MG63 (cell line): Measurements from ENCODE around the gene RGS7. TPM values are rescaled to one million over a fixed set of nuclear protein-coding genes. Genes with fewer than 3 reads are reported as not detected.
A peak's percentile ranks its signal among the peaks of the same experiment; 100 is the strongest.

Experiments
- DNase-seq: peaks from one replicate; pipeline ENCODE4 v3.0.0-alpha.2; 2020
- H3K27me3 ChIP-seq: fragments of 250-450 bp; sonication (Bioruptor Pico); 2 replicates; pipeline ENCODE4 v1.5.1; 2020; ENCODE audit warnings: mild to moderate bottlenecking, moderate library complexity
- H3K36me3 ChIP-seq: fragments of 250-450 bp; sonication (Bioruptor Pico); 2 replicates; pipeline ENCODE4 v1.5.1; 2020; ENCODE audit warnings: mild to moderate bottlenecking, moderate library complexity
- H3K4me3 ChIP-seq: fragments of 250-450 bp; sonication (Bioruptor Pico); 2 replicates; pipeline ENCODE4 v1.5.1; 2020; ENCODE audit warnings: mild to moderate bottlenecking, moderate library complexity
- H3K9me3 ChIP-seq: fragments of 250-450 bp; sonication (Bioruptor Pico); 2 replicates; pipeline ENCODE4 v1.5.1; 2020; ENCODE audit warnings: mild to moderate bottlenecking, moderate library complexity
- total RNA-seq: library from RNA; depleted of rRNA; stranded (reverse); fragments of >200 nt; shearing (Covaris generic); gene quantifications from 2 replicates; pipeline ENCODE4 v1.2.3, GENCODE V29; 2014; ENCODE audit warnings: low replicate concordance; rRNA removed

Gene RGS7
- total RNA-seq, result 0.13 and 0.20 TPM in 2 replicates

- Histone ChIP-seq H3K27me3 (peaks cover 8% of the 10 kb centered on the region), H3K9me3 (no peaks in the 10 kb centered on the region), H3K36me3 (no peaks in the 10 kb centered on the region), H3K4me3 (peak within 1 kb of the TSS; percentile 49)
- peak; percentile 76 for DNase-seq
Observed at GRCh38 chr1:241356519-241357365, at the start of gene RGS7. Gene RGS7 (minus strand): TSS chr1:241357205.

GRCh38 chr1:241406421-241406820, 49.4 kb upstream of the RGS7 start:
- Histone ChIP-seq H3K4me3 (no peak overlapping the region), H3K9me3 (no peaks in the 10 kb centered on the region), H3K36me3 (no peaks in the 10 kb centered on the region), H3K27me3 (no peaks in the 10 kb centered on the region)
- peak; percentile 47 for DNase-seq

- H3K36me3 ChIP-seq, result no peaks in the 10 kb centered on the region
- DNase-seq, result peak; percentile 35
- H3K27me3 ChIP-seq, result no peaks in the 10 kb centered on the region
- no peak overlapping the region for H3K4me3 ChIP-seq
- no peaks in the 10 kb centered on the region for H3K9me3 ChIP-seq
Observed at GRCh38 chr1:241401156-241401555, 44.2 kb upstream of the RGS7 start.

GRCh38 chr1:241396747-241397681, 40.0 kb upstream of the RGS7 start:
- Histone ChIP-seq H3K27me3 (no peaks in the 10 kb centered on the region), H3K9me3 (no peaks in the 10 kb centered on the region), H3K4me3 (no peak overlapping the region), H3K36me3 (no peaks in the 10 kb centered on the region)
- DNase-seq, result no peak

- no peak overlapping the region for H3K4me3 ChIP-seq
- H3K27me3 ChIP-seq, result no peaks in the 10 kb centered on the region
- no peaks in the 10 kb centered on the region for H3K9me3 ChIP-seq
- H3K36me3 ChIP-seq, result no peaks in the 10 kb centered on the region
- no peak for DNase-seq
Observed at GRCh38 chr1:241391926-241392710, 35.1 kb upstream of the RGS7 start.

GRCh38 chr1:241390526-241390925, 33.5 kb upstream of the RGS7 start:
- Histone ChIP-seq H3K9me3 (no peaks in the 10 kb centered on the region), H3K4me3 (no peak overlapping the region), H3K36me3 (no peaks in the 10 kb centered on the region), H3K27me3 (no peaks in the 10 kb centered on the region)
- DNase-seq, result no peak

- no peak for DNase-seq
- no peaks in the 10 kb centered on the region for H3K27me3 ChIP-seq
- no peaks in the 10 kb centered on the region for H3K36me3 ChIP-seq
- H3K9me3 ChIP-seq, result no peaks in the 10 kb centered on the region
- no peak overlapping the region for H3K4me3 ChIP-seq
Observed at GRCh38 chr1:241389400-241389799, 32.4 kb upstream of the RGS7 start.

- Histone ChIP-seq H3K27me3 (no peaks in the 10 kb centered on the region), H3K4me3 (no peak overlapping the region), H3K9me3 (no peaks in the 10 kb centered on the region), H3K36me3 (no peaks in the 10 kb centered on the region)
- no peak for DNase-seq
Observed at GRCh38 chr1:241387216-241387615, 30.2 kb upstream of the RGS7 start.

- no peaks in the 10 kb centered on the region; the same call in 1 of the 2 replicates for H3K9me3 ChIP-seq
- no peak for DNase-seq
- H3K4me3 ChIP-seq, result no peak overlapping the region
- H3K27me3 ChIP-seq, result no peaks in the 10 kb centered on the region
- no peaks in the 10 kb centered on the region for H3K36me3 ChIP-seq
Observed at GRCh38 chr1:241376701-241377100, 19.7 kb upstream of the RGS7 start.

GRCh38 chr1:241375886-241376285, 18.9 kb upstream of the RGS7 start:
- Histone ChIP-seq H3K4me3 (no peak overlapping the region), H3K36me3 (no peaks in the 10 kb centered on the region), H3K9me3 (no peaks in the 10 kb centered on the region; the same call in 1 of the 2 replicates), H3K27me3 (no peaks in the 10 kb centered on the region)
- no peak for DNase-seq

GRCh38 chr1:241366196-241366595, 9.2 kb upstream of the RGS7 start:
- no peaks in the 10 kb centered on the region for H3K36me3 ChIP-seq
- H3K27me3 ChIP-seq, result no peaks in the 10 kb centered on the region; the same call in 1 of the 2 replicates
- DNase-seq, result no peak
- H3K9me3 ChIP-seq, result 0 out of 2 replicates have a peak, but pooled peaks cover 2% of the 10 kb centered on the region
- H3K4me3 ChIP-seq, result no peak overlapping the region

- DNase-seq, result no peak
- H3K36me3 ChIP-seq, result no peaks in the 10 kb centered on the region
- H3K9me3 ChIP-seq, result 0 out of 2 replicates have a peak, but pooled peaks cover 2% of the 10 kb centered on the region
- peaks cover 6% of the 10 kb centered on the region for H3K27me3 ChIP-seq
- H3K4me3 ChIP-seq, result no peak overlapping the region
Observed at GRCh38 chr1:241362350-241362749, 5.3 kb upstream of the RGS7 start.

GRCh38 chr1:241357366-241358340, 648 bp upstream of the RGS7 start:
- peak; percentile 16 for DNase-seq
- peaks cover 8% of the 10 kb centered on the region for H3K27me3 ChIP-seq

GRCh38 chr1:241356187-241356518, 852 bp downstream of the RGS7 start:
- DNase-seq, result no peak
- H3K9me3 ChIP-seq, result no peaks in the 10 kb centered on the region
- H3K27me3 ChIP-seq, result peaks cover 8% of the 10 kb centered on the region
- peak overlapping the region; percentile 20; the same call in 1 of the 2 replicates for H3K4me3 ChIP-seq
- no peaks in the 10 kb centered on the region for H3K36me3 ChIP-seq

More at GRCh38 chr1:241357366-241358340, 648 bp upstream of the RGS7 start:
- Histone ChIP-seq H3K36me3 (no peaks in the 10 kb centered on the region), H3K4me3 (peak overlapping the region; percentile 49), H3K9me3 (no peaks in the 10 kb centered on the region)

GRCh38 chr1:241355311-241356010, 1.5 kb downstream of the RGS7 start:
- H3K9me3 ChIP-seq, result no peaks in the 10 kb centered on the region
- no peak overlapping the region for H3K4me3 ChIP-seq
- no peak for DNase-seq

More at GRCh38 chr1:241355311-241356010, 1.5 kb downstream of the RGS7 start:
- H3K36me3 ChIP-seq, result no peaks in the 10 kb centered on the region
- H3K27me3 ChIP-seq, result peaks cover 8% of the 10 kb centered on the region
